ACC112 (cell line): ENCODE results near the gene ADIPOR2.

Source experiments
- H2AFZ ChIP-seq: fragments of 200-600 bp; sonication (generic); one replicate; pipeline ENCODE4 v1.6.0; 2017; ENCODE audit warnings: antibody characterized with exemption, low read length; ENCODE audit not compliant: unreplicated experiment
- H3K27ac ChIP-seq: fragments of 200-600 bp; sonication (generic); 2 replicates; pipeline ENCODE4 v1.5.1; 2014; ENCODE audit warnings: low read depth, mild to moderate bottlenecking, antibody characterized with exemption, low read length, moderate library complexity
- H3K27me3 ChIP-seq: fragments of 200-600 bp; sonication (generic); 2 replicates; pipeline ENCODE4 v1.6.1; 2014; ENCODE audit warnings: mild to moderate bottlenecking, antibody characterized with exemption, low read length, moderate library complexity, mixed read lengths; ENCODE audit not compliant: insufficient read depth
- H3K36me3 ChIP-seq: fragments of 200-600 bp; sonication (generic); 2 replicates; pipeline ENCODE4 v1.6.1; 2016; ENCODE audit warnings: mild to moderate bottlenecking, antibody characterized with exemption, low read length, moderate library complexity, mixed read lengths; ENCODE audit not compliant: insufficient read depth
- H3K4me1 ChIP-seq: fragments of 200-600 bp; sonication (generic); one replicate; pipeline ENCODE4 v1.6.1; 2016; ENCODE audit warnings: low read length, mixed read lengths; ENCODE audit not compliant: insufficient read depth, unreplicated experiment, control insufficient read depth
- H3K4me3 ChIP-seq: fragments of 200-600 bp; sonication (generic); 2 replicates; pipeline ENCODE4 v1.5.1; 2014; ENCODE audit warnings: mild to moderate bottlenecking, low read depth, low read length
- H3K79me2 ChIP-seq: fragments of 200-600 bp; sonication (generic); one replicate; pipeline ENCODE4 v1.6.0; 2016; ENCODE audit warnings: low read length; ENCODE audit not compliant: control insufficient read depth, unreplicated experiment, insufficient read depth

The ADIPOR2 gene

DNA sequence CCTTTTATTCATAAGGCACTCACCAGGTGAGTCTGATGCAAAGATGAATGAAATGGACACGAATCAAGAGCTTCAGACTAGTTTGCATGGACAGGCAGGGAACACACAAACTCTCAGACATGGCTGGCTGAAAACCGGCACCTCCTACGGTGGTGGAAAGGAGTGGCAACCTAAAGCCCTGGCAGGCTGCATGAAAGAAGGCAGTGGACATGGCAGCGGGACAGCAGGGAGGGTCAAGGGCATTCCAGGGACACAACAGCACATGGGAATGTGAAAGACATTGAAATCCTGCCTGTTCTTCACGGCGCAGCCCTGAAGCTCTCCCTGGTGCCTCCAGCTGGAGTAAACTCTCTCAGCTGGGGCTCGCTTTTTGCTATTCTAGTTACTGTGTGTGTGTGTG, 112.9 kb downstream of the ADIPOR2 start:
- peaks cover 6% of the 10 kb centered on the region for H3K4me1 ChIP-seq

DNA sequence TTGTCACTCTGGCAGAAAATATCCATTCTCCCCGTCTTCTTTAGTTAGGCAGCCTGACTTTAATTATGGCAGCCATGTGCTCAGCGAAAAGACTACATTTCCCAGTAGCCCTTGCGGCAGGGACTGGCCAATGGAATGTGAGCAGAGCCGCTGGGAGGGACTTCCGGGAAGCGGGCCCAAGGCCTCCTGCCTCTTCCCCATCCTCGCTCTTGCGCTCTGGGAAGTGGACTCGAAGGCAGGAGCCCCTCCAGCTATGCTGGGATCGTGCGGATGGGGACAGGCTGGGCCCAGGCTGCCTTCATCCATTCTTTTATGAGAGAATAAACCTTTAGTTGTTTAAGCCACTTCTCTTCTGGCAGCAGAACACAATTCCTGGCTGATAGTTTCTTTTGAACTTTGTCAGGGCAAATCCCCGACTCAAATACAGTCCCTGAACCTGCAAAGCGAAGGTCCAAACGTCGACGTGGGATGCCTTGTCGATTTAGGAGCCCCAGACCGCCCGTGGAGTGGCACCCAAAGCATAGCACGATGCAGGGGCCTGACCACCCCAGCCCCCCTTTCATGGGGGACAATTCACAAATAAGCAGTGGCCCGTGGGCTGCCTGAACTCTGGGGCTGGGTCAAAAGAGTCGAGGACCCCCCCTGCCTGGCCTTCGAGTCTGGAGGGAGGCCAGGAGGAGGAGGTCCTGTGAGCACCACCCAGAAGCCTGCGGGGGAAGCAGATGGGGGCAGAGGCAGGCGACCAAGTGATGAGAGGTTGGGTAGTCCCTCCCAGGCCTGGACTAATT, 113.9 kb downstream of the ADIPOR2 start:
- no peaks in the 10 kb centered on the region for H3K79me2 ChIP-seq
- H3K36me3 ChIP-seq, result no peaks in the 10 kb centered on the region
- no peak overlapping the region for H3K27ac ChIP-seq
- H3K27me3 ChIP-seq, result no peaks in the 10 kb centered on the region
- H2AFZ ChIP-seq, result peak overlapping the region; percentile 95
- H3K4me3 ChIP-seq, result no peak overlapping the region
- H3K4me1 ChIP-seq, result peaks cover 6% of the 10 kb centered on the region

More for the DNA sequence above, 112.9 kb downstream of the ADIPOR2 start:
- H3K79me2 ChIP-seq, result no peaks in the 10 kb centered on the region
- no peak overlapping the region for H3K4me3 ChIP-seq
- H3K27me3 ChIP-seq, result no peaks in the 10 kb centered on the region
- no peaks in the 10 kb centered on the region for H3K36me3 ChIP-seq
- no peak overlapping the region for H2AFZ ChIP-seq
- no peak overlapping the region for H3K27ac ChIP-seq

DNA sequence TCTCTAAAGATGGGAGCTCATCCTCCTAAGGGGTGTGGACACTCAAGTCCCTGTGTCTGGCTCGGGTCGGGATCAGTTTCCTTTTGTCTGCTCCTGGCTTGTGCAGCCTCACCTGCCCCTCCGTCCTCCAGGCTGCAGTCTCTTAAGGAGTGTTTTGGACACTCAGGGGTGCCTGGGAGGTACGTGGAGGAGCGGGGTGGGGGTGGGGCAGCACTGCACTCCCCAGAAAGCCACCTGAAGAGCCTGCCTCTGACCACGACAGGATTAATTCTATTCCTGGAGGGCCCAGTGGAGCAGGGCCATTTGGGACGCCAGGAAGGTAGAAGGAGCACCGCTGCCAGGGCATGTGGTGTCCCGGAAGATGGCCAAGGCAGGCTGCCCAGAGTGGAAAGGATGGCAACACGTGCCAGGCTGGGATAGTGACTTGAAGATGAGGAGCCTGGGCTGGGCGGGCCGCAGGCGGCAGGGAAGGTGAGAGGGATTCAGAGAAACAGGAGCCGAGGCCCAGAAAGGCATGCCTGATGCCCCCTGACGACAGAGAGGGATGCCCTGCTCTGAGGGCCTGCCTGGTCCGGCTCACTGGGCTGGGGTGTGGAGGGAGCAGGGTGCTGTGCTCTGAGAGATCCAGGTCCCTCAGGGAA, 114.7 kb downstream of the ADIPOR2 start:
- Histone ChIP-seq H3K36me3 (no peaks in the 10 kb centered on the region), H3K4me3 (no peak overlapping the region), H3K79me2 (no peaks in the 10 kb centered on the region), H3K27ac (no peak overlapping the region), H3K4me1 (peaks cover 6% of the 10 kb centered on the region), H2AFZ (no peak overlapping the region), H3K27me3 (no peaks in the 10 kb centered on the region)

DNA sequence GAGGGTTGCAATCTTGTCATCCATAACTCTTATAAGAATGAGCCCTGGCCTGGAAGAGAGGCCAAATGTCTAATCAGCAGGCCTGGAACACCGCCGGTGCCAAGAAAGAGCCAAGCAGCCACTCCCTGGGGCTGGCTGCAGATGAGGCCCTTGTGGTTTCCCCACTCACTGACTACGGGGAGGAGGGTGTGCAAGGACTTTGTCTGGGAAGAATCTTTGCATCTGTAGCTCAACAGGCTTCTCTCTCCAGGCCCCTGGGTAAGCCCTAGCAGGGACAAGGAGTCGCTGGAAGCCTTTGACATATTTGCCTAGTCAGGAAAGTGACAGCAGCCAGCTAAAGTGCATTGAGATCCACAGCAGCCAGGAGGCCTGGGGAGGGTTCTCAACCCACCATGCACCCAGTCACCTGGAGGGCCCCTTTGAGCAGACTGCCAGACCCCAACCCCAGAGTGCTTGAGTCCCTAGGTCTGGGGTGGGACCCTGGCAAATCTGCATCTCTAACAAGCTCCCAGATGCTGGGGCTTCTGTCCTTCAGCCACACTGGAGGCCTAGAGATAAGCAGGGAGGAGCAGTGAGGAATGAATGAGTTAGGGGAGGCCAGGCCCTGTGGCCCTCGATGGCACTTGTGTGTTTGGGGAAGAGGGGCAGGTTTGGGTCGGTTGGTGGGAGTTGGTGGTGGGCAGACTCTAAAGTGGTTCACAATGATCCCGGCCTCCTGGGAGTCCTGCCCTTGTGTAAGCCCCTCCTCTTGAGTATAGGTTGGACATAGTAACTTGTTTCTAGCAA, 115.6 kb downstream of the ADIPOR2 start:
- Histone ChIP-seq H3K27me3 (no peaks in the 10 kb centered on the region), H3K27ac (no peak overlapping the region)

DNA sequence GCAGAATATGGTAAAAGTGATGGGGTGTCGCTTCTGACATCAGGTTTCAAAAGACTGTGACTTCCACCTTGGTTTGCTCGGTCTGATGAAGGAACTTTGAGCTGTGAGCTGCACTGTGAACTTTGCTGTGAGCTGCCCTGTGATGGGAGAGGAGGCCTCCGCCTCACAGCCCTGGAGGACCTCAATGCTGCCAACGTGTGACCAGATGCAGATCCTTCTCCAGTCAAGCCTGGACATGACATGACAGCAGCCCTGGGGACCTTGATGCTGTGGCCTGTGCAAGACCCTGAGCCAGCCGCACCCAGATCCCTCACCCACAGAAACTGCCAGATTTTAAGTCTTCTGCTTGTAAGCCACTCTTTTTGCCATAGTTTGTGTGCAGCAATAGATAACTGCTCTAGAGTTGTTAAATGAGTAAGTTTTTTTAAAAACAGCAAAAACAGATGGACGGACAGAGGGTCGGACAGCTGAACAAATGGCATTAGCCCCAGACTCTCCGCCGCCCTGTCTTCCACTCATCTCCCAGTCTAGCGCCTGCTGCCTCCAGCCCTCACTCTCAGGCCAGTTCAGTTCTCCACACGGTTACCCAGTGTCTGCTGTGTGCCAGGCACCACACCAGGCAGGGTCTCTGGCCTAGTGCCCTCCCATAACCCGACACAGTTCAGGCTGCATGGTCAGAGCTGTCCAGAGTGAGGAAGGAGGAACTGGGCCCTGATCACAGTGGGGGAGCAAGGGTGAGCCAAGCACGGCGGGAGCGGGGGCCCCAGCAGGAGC, 116.4 kb downstream of the ADIPOR2 start:
- H3K4me1 ChIP-seq, result no peaks in the 10 kb centered on the region
- no peaks in the 10 kb centered on the region for H3K36me3 ChIP-seq
- no peaks in the 10 kb centered on the region for H3K79me2 ChIP-seq
- no peak overlapping the region for H2AFZ ChIP-seq
- no peaks in the 10 kb centered on the region for H3K27me3 ChIP-seq
- no peak overlapping the region for H3K27ac ChIP-seq
- H3K4me3 ChIP-seq, result no peak overlapping the region

More for the DNA sequence above, 115.6 kb downstream of the ADIPOR2 start:
- H3K36me3 ChIP-seq, result no peaks in the 10 kb centered on the region
- no peaks in the 10 kb centered on the region for H3K4me1 ChIP-seq
- no peak overlapping the region for H2AFZ ChIP-seq
- H3K79me2 ChIP-seq, result no peaks in the 10 kb centered on the region
- no peak overlapping the region for H3K4me3 ChIP-seq

DNA sequence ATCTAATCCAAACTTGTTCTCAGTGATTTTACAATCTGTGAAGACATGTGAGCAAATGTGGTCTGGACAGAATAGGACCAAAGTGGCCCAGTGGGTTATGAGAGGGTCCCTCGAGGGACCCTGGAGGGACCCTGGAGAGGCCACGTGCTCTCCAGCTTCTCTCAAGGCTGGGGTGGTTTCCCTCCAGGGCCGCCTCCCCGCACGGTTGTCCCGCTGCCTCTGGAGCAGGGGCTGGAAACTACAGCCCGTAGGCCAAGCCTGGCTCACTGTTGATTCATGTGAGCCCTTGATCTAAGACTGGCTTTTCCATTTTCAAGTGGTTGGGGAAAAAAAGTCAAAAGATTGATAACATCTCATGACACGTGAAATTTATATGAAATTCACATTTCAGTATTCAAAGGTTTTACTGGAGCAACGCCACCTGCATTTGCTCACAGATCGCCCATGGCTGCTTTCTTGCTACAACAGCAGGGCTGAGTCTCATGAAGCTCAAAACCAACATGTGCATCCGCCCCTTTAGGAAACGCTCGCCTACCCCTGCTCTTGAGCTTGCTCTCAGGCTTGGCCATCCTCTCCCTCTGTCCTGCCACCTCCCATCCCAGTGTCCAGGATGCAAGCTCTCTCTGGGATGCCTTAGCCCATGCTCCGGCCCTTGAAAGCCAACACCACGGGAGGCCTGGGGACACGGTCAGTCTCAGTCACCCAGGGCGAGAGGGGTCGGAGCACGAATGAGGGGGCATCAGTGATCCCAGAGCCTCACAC, 117.3 kb downstream of the ADIPOR2 start:
- Histone ChIP-seq H2AFZ (no peak overlapping the region), H3K27me3 (no peaks in the 10 kb centered on the region), H3K4me1 (peaks cover 4% of the 10 kb centered on the region), H3K27ac (no peak overlapping the region), H3K4me3 (no peak overlapping the region), H3K36me3 (no peaks in the 10 kb centered on the region), H3K79me2 (no peaks in the 10 kb centered on the region)

DNA sequence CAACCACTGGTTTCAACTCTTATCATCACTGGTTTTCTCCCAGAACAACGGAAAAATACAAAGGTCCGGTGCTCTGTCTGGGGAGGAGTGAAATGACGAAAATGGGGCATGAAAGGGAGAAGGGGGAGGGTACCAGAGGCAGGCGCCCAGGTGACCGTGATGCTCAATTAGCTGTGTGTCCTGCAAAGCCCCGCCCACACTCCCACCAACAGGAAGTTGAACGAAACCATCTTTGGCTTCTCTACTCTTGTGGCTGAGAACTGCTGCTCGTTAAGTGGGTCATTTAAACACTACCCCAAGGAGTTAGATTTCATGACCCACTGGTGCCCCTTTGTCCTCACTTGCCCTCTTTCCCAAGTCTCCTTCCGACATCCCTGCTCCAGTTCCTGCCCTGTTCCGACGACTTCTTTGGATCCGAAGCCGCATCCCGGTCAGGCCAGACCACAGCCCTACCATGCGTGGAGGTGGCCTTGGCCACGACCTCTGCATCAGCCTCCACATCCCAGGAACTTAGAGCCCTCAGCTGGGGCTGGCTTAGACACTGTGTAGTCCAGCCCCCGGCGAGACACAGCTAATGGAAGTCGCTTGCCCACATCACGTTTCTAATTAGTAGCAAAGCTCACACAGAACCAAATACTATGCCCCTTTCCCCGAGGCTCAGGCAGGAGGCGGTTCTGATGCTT, 118.1 kb downstream of the ADIPOR2 start:
- Histone ChIP-seq H2AFZ (no peak overlapping the region), H3K36me3 (no peaks in the 10 kb centered on the region), H3K79me2 (no peaks in the 10 kb centered on the region), H3K27ac (no peak overlapping the region), H3K4me3 (no peak overlapping the region), H3K27me3 (no peaks in the 10 kb centered on the region), H3K4me1 (peaks cover 4% of the 10 kb centered on the region)

DNA sequence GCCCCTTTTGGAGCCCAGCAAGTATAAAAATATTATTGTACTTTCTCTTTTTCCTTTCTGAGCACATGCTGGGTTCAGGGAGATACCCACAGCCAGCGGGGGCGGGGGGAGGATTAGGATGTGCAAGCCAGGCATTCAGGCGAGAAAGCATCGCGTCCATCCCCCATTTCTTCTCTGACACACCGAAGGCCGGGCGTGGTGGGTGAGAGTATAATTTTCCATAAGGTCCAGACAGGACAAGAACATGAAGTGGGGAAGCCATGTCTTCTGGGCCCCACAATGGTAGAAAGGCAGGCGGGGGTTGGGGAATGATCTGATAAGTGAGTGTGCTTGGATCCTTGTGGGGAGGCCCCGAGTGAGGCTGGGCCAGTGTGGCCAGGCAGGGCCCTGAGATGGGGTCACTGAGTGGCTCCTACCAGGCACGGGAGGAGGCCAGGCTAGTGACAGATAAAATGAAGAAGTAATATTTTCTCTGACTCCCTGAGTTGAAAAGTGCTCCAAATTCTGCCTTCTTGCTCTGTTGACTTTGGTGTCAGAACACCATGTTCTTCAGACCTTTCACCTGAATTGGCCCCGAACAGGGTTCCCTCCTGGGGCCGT, 118.8 kb downstream of the ADIPOR2 start:
- no peak overlapping the region for H2AFZ ChIP-seq
- H3K4me1 ChIP-seq, result peaks cover 4% of the 10 kb centered on the region
- H3K27me3 ChIP-seq, result peaks cover 6% of the 10 kb centered on the region; the same call in 1 of the 2 replicates
- no peak overlapping the region for H3K27ac ChIP-seq
- H3K4me3 ChIP-seq, result no peak overlapping the region
- H3K79me2 ChIP-seq, result no peaks in the 10 kb centered on the region
- H3K36me3 ChIP-seq, result no peaks in the 10 kb centered on the region

DNA sequence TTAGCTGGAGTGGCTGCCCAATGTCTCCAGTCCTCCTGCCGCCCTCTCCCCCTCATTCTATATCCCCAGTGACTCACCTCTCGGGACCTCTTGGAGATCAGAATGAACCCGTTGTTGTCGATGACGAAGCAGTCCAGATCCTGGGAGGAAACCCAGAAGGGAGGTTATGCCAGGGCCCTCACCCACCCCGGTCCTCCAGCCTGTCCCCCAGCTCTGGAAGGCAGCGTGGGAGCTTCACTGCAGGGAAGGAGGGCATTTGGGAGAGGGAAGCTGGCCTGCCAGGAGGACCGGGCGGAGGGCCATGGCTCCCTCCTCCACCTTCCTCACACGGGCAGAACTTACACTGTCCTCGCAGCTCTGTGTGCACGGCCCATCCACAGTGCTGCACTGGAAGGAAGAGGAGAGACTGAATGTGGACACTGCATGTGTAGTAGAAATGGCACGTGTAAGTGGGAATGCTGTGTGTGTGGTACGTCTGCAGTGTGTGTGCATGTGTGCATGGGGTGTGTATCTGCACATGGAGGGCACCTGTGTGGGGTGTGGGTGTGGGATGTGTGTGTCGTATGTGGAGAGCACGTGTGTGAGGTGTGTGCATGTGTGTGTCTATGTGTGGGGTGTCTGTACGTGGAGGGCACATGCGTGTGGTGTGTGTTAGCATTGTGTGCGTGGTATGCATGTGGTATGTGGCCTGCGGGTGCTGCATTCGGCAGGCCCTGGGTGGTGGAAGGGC, 119.5 kb downstream of the ADIPOR2 start:
- H3K4me1 ChIP-seq, result peaks cover 4% of the 10 kb centered on the region

More for the DNA sequence above, 119.5 kb downstream of the ADIPOR2 start:
- no peak overlapping the region for H3K4me3 ChIP-seq
- no peak overlapping the region for H3K27ac ChIP-seq
- no peak overlapping the region for H2AFZ ChIP-seq
- H3K36me3 ChIP-seq, result no peaks in the 10 kb centered on the region
- H3K79me2 ChIP-seq, result no peaks in the 10 kb centered on the region
- peaks cover 13% of the 10 kb centered on the region for H3K27me3 ChIP-seq
